A549 (cell line): Measurements from ENCODE around the gene AFDN. TPM values are rescaled to one million over a fixed set of nuclear protein-coding genes. Genes with fewer than 3 reads are reported as not detected.

Experiments used
- ATAC-seq, 2 experiments: fragments of 200-7000 bp in 1 of 2; fragments of >200 bp in 1 of 2; cut with Nextera tagmentation in 1 of 2; cut with Tn5 transposase in 1 of 2; 3 replicates each; pipeline versions ENCODE4 v1.8.0 to v1.9.1; 2018 to 2020; ENCODE audit warnings: mild to moderate bottlenecking in 1 of 2, moderate library complexity in 1 of 2
- CTCF ChIA-PET: fragments of 300-600 bp; sonication (Branson Sonifier 250); formaldehyde crosslinking; extraction: SDS; loops from one replicate; lab custom pipeline; 2021; ENCODE audit warnings: antibody characterized with exemption, inconsistent platforms; lab: Yijun Ruan, JAX
- POLR2A ChIA-PET: fragments of 350-600 bp; formaldehyde crosslinking; extraction: SDS; loops from one replicate; lab custom pipeline; 2021; ENCODE audit warnings: antibody characterized with exemption, inconsistent platforms; lab: Yijun Ruan, JAX
- DNase-seq, 2 experiments: peaks; one replicate each; pipeline versions ENCODE4 v3.0.0 to v3.0.0-alpha.2; 2011 to 2016; ENCODE audit warnings: low read depth in 1 of 2, low spot score in 1 of 2
- FAIRE-seq: peaks from 2 replicates; lab custom pipeline; 2011; peaks lifted over from hg19 to GRCh38; lab: Jason Lieb, UNC
- H3K27ac ChIP-seq, 2 experiments: fragments of >200 bp; sonication (Bioruptor Twin); formaldehyde crosslinking; 3 replicates each; pipeline ENCODE4 v1.5.1; 2016 to 2017
- H3K4me1 ChIP-seq: fragments of >200 bp; sonication (Bioruptor Twin); formaldehyde crosslinking; 3 replicates; pipeline ENCODE4 v1.6.1; 2016
- H3K4me2 ChIP-seq: fragments of >200 bp; sonication (Bioruptor Twin); formaldehyde crosslinking; 3 replicates; pipeline ENCODE4 v1.6.1; 2016
- H3K4me3 ChIP-seq: fragments of >200 bp; sonication (Bioruptor Twin); formaldehyde crosslinking; 3 replicates; pipeline ENCODE4 v1.5.1; 2016
- H3K9me3 ChIP-seq: fragments of >200 bp; sonication (Bioruptor Twin); formaldehyde crosslinking; 3 replicates; pipeline ENCODE4 v1.6.1; 2016
- CBX8 ChIP-seq: fragments of 200-600 bp; sonication (generic); IDR thresholded peaks from 2 replicates; pipeline ENCODE4 v1.6.1; 2016
- EHF ChIP-seq: fragments of 250-450 bp; sonication (Bioruptor Pico); IDR thresholded peaks from 2 replicates; pipeline ENCODE4 v1.5.0; 2020; ENCODE audit warnings: mild to moderate bottlenecking
- EHMT2 ChIP-seq: fragments of 200-600 bp; sonication (generic); IDR thresholded peaks from 2 replicates; pipeline ENCODE4 v1.6.1; 2016; ENCODE audit warnings: antibody characterized with exemption, low read depth, mild to moderate bottlenecking, moderate library complexity
- FOXS1 ChIP-seq: fragments of 250-450 bp; sonication (Bioruptor Pico); IDR thresholded peaks from 2 replicates; pipeline ENCODE4 v1.5.0; 2020; ENCODE audit warnings: mild to moderate bottlenecking, moderate library complexity
- GATA3 ChIP-seq: IDR thresholded peaks from 2 replicates; pipeline ENCODE4 v1.6.1; 2012; ENCODE audit warnings: borderline replicate concordance
- HDAC2 ChIP-seq: fragments of 200-600 bp; sonication (generic); IDR thresholded peaks from 2 replicates; pipeline ENCODE4 v1.6.1; 2016
- HOXA7 ChIP-seq: fragments of 250-450 bp; sonication (Bioruptor Pico); IDR thresholded peaks from 2 replicates; pipeline ENCODE4 v1.5.0; 2020; ENCODE audit warnings: mild to moderate bottlenecking, moderate library complexity
- HOXB13 ChIP-seq: fragments of 250-450 bp; sonication (Bioruptor Pico); IDR thresholded peaks from 2 replicates; pipeline ENCODE4 v1.5.0; 2020; ENCODE audit warnings: low read depth, mild to moderate bottlenecking, moderate library complexity
- HOXB5 ChIP-seq: fragments of 250-450 bp; sonication (Bioruptor Pico); IDR thresholded peaks from 2 replicates; pipeline ENCODE4 v1.5.0; 2020; ENCODE audit warnings: mild to moderate bottlenecking, moderate library complexity
- JUNB ChIP-seq: fragments of >200 bp; sonication (Bioruptor Twin); formaldehyde crosslinking; IDR thresholded peaks from 2 replicates; pipeline ENCODE4 v1.6.1; 2016
- KDM1A ChIP-seq: fragments of 200-600 bp; sonication (generic); IDR thresholded peaks from 2 replicates; pipeline ENCODE4 v1.6.1; 2016; ENCODE audit warnings: low read depth, mild to moderate bottlenecking
- NFE2L2 ChIP-seq: fragments of 150-350 bp; conservative IDR thresholded peaks from 2 replicates; pipeline ENCODE4 v1.6.1; 2014; ENCODE audit warnings: low read length
- POLR2A ChIP-seq: IDR thresholded peaks from 2 replicates; pipeline ENCODE4 v1.6.1; 2012; ENCODE audit warnings: mild to moderate bottlenecking, low read length
- RNF2 ChIP-seq: fragments of 200-600 bp; sonication (generic); IDR thresholded peaks from 2 replicates; pipeline ENCODE4 v1.6.1; 2016; ENCODE audit warnings: low read depth, mild to moderate bottlenecking, antibody characterized with exemption, moderate library complexity, borderline replicate concordance
- SMC3 ChIP-seq: fragments of >200 bp; sonication (Bioruptor Twin); formaldehyde crosslinking; IDR thresholded peaks from 3 replicates; pipeline ENCODE4 v1.6.1; 2018; ENCODE audit warnings: inconsistent platforms
- SREBF2 ChIP-seq: fragments of 450-650 bp; IDR thresholded peaks from 2 replicates; pipeline ENCODE4 v1.6.1; 2014; ENCODE audit warnings: mild to moderate bottlenecking, moderate library complexity
- TFCP2L1 ChIP-seq: fragments of 250-450 bp; sonication (Bioruptor Pico); IDR thresholded peaks from 2 replicates; pipeline ENCODE4 v1.5.0; 2021; ENCODE audit warnings: mild to moderate bottlenecking
- ZC3H11A ChIP-seq: fragments of 450-650 bp; IDR thresholded peaks from 2 replicates; pipeline ENCODE4 v1.6.1; 2014; ENCODE audit warnings: antibody characterized with exemption, mild to moderate bottlenecking
- WGBS: methylation state at CpG from one replicate; pipeline ENCODE4 v1.1.6; 2017; ENCODE audit errors: missing lambda C conversion rate; 5-methylcytosine and 5-hydroxymethylcytosine counted together
- polyA plus RNA-seq, 4 experiments: library from polyadenylated mRNA; depleted of rRNA in 3 of 4; stranded (reverse); fragments of >200 nt; fragmentation: RNase III in 1 of 4; extraction: RNeasy Plus Mini Kit Qiagen cat#74134 plus additional on column Dnase treatment in 1 of 4; gene quantifications; 2 replicates in 3 of 4; 3 replicates in 1 of 4; pipeline ENCODE4 v1.2.3, GENCODE V29; 2011 to 2017
- TF ChIP-seq, protein P1 (sequence below): fragments of 250-450 bp; sonication (Bioruptor Pico); IDR thresholded peaks from 2 replicates; pipeline ENCODE4 v1.5.0; 2020; ENCODE audit warnings: low read depth, mild to moderate bottlenecking, moderate library complexity
- TF ChIP-seq, protein P2 (sequence below): IDR thresholded peaks from 2 replicates; pipeline ENCODE4 v1.6.1; 2012
- TF ChIP-seq, protein P3 (sequence below): fragments of 450-650 bp; IDR thresholded peaks from 2 replicates; pipeline ENCODE4 v1.6.1; 2014; ENCODE audit warnings: antibody characterized with exemption
- TF ChIP-seq, protein P4 (sequence below): fragments of >200 bp; sonication (Bioruptor Twin); formaldehyde crosslinking; IDR thresholded peaks from 3 replicates; pipeline ENCODE4 v1.6.1; 2016
- TF ChIP-seq, protein P5 (sequence below): IDR thresholded peaks from 2 replicates; pipeline ENCODE4 v1.6.1; 2012
- TF ChIP-seq, protein P6 (sequence below): fragments of 200-600 bp; sonication (generic); IDR thresholded peaks from 2 replicates; pipeline ENCODE4 v1.6.1; 2016; ENCODE audit warnings: antibody characterized with exemption, mild to moderate bottlenecking, moderate library complexity
- TF ChIP-seq, protein P7 (sequence below): fragments of >200 bp; sonication (Bioruptor Twin); formaldehyde crosslinking; IDR thresholded peaks from 3 replicates; pipeline ENCODE4 v1.5.1; 2016

AFDN gene
- polyA plus RNA-seq, 2 of the 4 experiments (the other 2 are of a cell fraction), result 17.5 to 40.8 TPM

DNA sequence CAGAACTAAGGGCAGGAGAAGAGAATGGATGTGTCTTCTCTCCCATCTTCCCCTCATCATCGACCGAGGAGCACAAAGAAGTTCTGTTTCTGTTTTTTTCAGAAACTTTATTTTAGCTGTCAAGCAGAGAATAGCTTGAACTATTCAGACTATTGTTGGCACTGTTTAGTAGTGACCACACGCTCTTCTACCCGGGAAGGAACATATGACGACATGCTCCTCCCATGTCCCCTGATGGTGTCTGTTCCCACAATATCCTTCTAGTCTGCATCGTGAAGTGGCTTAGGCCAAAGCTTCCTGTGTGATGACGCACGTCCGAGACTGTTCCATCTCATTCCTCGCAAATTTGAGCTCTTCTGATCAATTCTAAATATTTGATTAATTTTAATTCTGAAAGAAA, 143.5 kb downstream of the AFDN start:
- no peak for DNase-seq
- TF ChIP-seq HDAC2 (no peak), TFCP2L1 (CRISPR knock-in tag) (no peak), JUNB (no peak)
- TF ChIP-seq, all 56 proteins: peak for 0
- Histone ChIP-seq H3K4me1 (peaks cover 8% of the 10 kb centered on the region), H3K4me2 (no peak overlapping the region), H3K9me3 (no peaks in the 10 kb centered on the region), H3K27ac (no peak overlapping the region), H3K4me3 (no peak overlapping the region)
- WGBS, result 98% methylated on average over 10 of the region's 10 CpGs
- FAIRE-seq, result no peak
- CTCF ChIA-PET, result no interaction called here
- POLR2A ChIA-PET, result interaction anchor here (0.5 kb wide), 1 partner anchor 66 kb away, joined by 3 read pairs; no protein-coding TSS in a partner anchor
- ATAC-seq, result no peak

DNA sequence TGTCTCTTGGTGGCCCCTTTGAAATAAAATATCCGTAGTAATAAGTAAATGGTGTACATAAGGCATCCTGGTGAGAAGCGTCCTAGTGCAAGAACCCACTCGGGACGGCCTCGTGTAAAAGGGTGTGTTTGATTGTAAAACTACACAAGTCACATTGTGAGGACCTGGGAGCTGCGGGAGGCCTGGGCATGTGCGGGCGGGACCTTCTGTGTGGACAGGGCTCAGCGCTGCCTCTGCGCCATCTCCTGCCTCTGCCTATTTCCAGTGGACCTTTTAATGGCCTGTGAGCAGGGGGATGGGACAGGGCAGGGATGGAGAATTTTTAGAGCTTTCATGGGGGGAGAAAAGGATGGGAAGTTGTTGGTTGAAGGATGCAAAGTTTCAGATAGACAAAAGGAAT, 145.5 kb downstream of the AFDN start:
- ATAC-seq (no peak), FAIRE-seq (no peak), DNase-seq (no peak)
- Histone ChIP-seq H3K4me1 (no peaks in the 10 kb centered on the region), H3K4me3 (no peak overlapping the region), H3K9me3 (no peaks in the 10 kb centered on the region), H3K4me2 (no peak overlapping the region), H3K27ac (no peak overlapping the region)
- TF ChIP-seq JUNB, result no peak
- no peak for TF ChIP-seq POLR2A
- TF ChIP-seq, protein P1, sequence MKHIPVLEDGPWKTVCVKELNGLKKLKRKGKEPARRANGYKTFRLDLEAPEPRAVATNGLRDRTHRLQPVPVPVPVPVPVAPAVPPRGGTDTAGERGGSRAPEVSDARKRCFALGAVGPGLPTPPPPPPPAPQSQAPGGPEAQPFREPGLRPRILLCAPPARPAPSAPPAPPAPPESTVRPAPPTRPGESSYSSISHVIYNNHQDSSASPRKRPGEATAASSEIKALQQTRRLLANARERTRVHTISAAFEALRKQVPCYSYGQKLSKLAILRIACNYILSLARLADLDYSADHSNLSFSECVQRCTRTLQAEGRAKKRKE, result no peak
- TF ChIP-seq, protein P2, sequence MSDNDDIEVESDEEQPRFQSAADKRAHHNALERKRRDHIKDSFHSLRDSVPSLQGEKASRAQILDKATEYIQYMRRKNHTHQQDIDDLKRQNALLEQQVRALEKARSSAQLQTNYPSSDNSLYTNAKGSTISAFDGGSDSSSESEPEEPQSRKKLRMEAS, result no peak
- TF ChIP-seq, protein P3, sequence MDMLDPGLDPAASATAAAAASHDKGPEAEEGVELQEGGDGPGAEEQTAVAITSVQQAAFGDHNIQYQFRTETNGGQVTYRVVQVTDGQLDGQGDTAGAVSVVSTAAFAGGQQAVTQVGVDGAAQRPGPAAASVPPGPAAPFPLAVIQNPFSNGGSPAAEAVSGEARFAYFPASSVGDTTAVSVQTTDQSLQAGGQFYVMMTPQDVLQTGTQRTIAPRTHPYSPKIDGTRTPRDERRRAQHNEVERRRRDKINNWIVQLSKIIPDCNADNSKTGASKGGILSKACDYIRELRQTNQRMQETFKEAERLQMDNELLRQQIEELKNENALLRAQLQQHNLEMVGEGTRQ, result no peak
- TF ChIP-seq, protein P4, sequence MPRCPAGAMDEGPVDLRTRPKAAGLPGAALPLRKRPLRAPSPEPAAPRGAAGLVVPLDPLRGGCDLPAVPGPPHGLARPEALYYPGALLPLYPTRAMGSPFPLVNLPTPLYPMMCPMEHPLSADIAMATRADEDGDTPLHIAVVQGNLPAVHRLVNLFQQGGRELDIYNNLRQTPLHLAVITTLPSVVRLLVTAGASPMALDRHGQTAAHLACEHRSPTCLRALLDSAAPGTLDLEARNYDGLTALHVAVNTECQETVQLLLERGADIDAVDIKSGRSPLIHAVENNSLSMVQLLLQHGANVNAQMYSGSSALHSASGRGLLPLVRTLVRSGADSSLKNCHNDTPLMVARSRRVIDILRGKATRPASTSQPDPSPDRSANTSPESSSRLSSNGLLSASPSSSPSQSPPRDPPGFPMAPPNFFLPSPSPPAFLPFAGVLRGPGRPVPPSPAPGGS, result no peak
- no peak for TF ChIP-seq KDM1A
- TF ChIP-seq, protein P5, sequence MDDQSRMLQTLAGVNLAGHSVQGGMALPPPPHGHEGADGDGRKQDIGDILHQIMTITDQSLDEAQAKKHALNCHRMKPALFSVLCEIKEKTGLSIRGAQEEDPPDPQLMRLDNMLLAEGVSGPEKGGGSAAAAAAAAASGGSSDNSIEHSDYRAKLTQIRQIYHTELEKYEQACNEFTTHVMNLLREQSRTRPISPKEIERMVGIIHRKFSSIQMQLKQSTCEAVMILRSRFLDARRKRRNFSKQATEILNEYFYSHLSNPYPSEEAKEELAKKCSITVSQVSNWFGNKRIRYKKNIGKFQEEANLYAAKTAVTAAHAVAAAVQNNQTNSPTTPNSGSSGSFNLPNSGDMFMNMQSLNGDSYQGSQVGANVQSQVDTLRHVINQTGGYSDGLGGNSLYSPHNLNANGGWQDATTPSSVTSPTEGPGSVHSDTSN, result no peak
- no peak for TF ChIP-seq SREBF2
- TF ChIP-seq HOXB5 (CRISPR knock-in tag), result no peak
- TF ChIP-seq HOXB13 (CRISPR knock-in tag), result no peak
- no peak for TF ChIP-seq SMC3
- no peak for TF ChIP-seq FOXS1
- TF ChIP-seq CBX8, result no peak
- no peak for TF ChIP-seq RNF2
- 94% methylated on average over 9 of the region's 10 CpGs for WGBS
- ChIA-PET POLR2A (no interaction called here), CTCF (no interaction called here)

DNA sequence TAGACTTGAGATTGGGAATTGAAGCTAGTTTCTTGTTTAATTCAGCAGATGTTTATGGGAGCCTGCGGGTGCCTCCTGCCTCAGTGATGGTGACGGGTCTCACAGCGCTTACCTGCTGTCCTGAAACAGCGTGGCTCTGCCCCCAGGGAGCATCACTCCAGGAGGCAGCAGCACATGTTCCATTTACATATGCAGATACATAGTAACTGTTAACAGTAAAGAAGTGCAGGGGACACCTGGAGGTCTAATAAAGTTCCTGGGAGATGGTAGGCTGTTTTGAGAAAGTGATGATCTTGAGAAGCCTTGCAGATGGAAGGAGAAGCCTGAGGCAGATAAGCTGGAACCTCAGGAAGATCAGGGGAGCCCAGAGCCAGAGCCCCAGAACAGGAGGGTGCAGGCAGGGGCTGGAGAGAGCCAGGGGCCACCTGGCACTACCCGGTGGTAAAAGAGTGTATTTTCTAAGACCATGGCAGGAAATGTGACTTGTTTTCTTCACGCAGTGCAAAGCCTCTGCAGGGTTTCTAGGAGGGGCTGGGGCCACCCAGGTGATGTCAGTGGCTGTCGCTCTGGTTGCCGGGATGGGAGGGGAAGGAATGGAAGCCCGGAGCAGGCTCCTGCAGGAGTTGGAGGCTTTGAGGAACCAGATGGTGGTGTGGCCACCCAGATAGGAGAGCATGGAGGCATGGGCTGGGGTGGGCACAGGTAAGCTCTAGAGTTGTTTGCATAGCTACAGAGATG, 146.6 kb downstream of the AFDN start:
- H3K9me3 ChIP-seq, result no peaks in the 10 kb centered on the region
- H3K4me3 ChIP-seq, result no peak overlapping the region
- no peaks in the 10 kb centered on the region for H3K4me1 ChIP-seq
- ChIA-PET POLR2A (no interaction called here), CTCF (no interaction called here)
- no peak for FAIRE-seq
- no peak overlapping the region for H3K4me2 ChIP-seq
- no peak for ATAC-seq
- 80% methylated on average over 9 of the region's 9 CpGs for WGBS
- DNase-seq, result no peak
- no peak overlapping the region for H3K27ac ChIP-seq
- TF ChIP-seq EHMT2, result no peak
- no peak for TF ChIP-seq GATA3
- TF ChIP-seq, protein P6, sequence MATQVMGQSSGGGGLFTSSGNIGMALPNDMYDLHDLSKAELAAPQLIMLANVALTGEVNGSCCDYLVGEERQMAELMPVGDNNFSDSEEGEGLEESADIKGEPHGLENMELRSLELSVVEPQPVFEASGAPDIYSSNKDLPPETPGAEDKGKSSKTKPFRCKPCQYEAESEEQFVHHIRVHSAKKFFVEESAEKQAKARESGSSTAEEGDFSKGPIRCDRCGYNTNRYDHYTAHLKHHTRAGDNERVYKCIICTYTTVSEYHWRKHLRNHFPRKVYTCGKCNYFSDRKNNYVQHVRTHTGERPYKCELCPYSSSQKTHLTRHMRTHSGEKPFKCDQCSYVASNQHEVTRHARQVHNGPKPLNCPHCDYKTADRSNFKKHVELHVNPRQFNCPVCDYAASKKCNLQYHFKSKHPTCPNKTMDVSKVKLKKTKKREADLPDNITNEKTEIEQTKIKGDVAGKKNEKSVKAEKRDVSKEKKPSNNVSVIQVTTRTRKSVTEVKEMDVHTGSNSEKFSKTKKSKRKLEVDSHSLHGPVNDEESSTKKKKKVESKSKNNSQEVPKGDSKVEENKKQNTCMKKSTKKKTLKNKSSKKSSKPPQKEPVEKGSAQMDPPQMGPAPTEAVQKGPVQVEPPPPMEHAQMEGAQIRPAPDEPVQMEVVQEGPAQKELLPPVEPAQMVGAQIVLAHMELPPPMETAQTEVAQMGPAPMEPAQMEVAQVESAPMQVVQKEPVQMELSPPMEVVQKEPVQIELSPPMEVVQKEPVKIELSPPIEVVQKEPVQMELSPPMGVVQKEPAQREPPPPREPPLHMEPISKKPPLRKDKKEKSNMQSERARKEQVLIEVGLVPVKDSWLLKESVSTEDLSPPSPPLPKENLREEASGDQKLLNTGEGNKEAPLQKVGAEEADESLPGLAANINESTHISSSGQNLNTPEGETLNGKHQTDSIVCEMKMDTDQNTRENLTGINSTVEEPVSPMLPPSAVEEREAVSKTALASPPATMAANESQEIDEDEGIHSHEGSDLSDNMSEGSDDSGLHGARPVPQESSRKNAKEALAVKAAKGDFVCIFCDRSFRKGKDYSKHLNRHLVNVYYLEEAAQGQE, result no peak
- TF ChIP-seq HOXA7 (CRISPR knock-in tag), result no peak
- TF ChIP-seq NFE2L2, result no peak
- TF ChIP-seq HOXB5 (CRISPR knock-in tag), result no peak
- TF ChIP-seq EHF (CRISPR knock-in tag), result no peak
- no peak for TF ChIP-seq FOXS1
- TF ChIP-seq, protein P7, sequence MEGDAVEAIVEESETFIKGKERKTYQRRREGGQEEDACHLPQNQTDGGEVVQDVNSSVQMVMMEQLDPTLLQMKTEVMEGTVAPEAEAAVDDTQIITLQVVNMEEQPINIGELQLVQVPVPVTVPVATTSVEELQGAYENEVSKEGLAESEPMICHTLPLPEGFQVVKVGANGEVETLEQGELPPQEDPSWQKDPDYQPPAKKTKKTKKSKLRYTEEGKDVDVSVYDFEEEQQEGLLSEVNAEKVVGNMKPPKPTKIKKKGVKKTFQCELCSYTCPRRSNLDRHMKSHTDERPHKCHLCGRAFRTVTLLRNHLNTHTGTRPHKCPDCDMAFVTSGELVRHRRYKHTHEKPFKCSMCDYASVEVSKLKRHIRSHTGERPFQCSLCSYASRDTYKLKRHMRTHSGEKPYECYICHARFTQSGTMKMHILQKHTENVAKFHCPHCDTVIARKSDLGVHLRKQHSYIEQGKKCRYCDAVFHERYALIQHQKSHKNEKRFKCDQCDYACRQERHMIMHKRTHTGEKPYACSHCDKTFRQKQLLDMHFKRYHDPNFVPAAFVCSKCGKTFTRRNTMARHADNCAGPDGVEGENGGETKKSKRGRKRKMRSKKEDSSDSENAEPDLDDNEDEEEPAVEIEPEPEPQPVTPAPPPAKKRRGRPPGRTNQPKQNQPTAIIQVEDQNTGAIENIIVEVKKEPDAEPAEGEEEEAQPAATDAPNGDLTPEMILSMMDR, result no peak
- TF ChIP-seq HOXB13 (CRISPR knock-in tag), result no peak
- TF ChIP-seq, protein P2, result no peak
- TF ChIP-seq ZC3H11A, result no peak
